SK-N-SH treated with all-trans-retinoic acid at 6 μM for 48 hours (cell line): Measurements from ENCODE around the gene HMGA1.
A peak's percentile ranks its signal among the peaks of the same experiment; 100 is the strongest.
"Not testable (repeated sequence)": the region's sequence is repeated elsewhere in the genome, so short reads cannot be mapped to it uniquely, and the experiment has no call there.

Source experiments
- ATAC-seq: fragments of 200-7000 bp; cut with Tn5 transposase; 3 replicates; pipeline ENCODE4 v1.9.1; 2020; ENCODE audit warnings: mild to moderate bottlenecking, moderate library complexity
- ARNTL ChIP-seq: fragments of 450-650 bp; formaldehyde crosslinking; IDR thresholded peaks from 2 replicates; pipeline ENCODE4 v1.5.0; 2020; ENCODE audit warnings: low read depth, mild to moderate bottlenecking, moderate library complexity, borderline replicate concordance
- BACH2 ChIP-seq: fragments of 250-450 bp; sonication (Bioruptor Pico); IDR thresholded peaks from 2 replicates; pipeline ENCODE4 v1.9.0; 2021; ENCODE audit warnings: mild to moderate bottlenecking, borderline replicate concordance
- CREB5 ChIP-seq: fragments of 250-450 bp; sonication (Bioruptor Pico); IDR thresholded peaks from 2 replicates; pipeline ENCODE4 v1.5.1; 2020; ENCODE audit warnings: low read depth, mild to moderate bottlenecking, moderate library complexity
- CSDC2 ChIP-seq: fragments of 250-450 bp; sonication (Bioruptor Pico); IDR thresholded peaks from 2 replicates; pipeline ENCODE4 v1.5.0; 2020; ENCODE audit warnings: mild to moderate bottlenecking, moderate library complexity
- CSRNP3 ChIP-seq: fragments of 250-450 bp; sonication (Bioruptor Pico); IDR thresholded peaks from 2 replicates; pipeline ENCODE4 v1.5.1; 2021; ENCODE audit warnings: mild to moderate bottlenecking, moderate library complexity
- ESRRG ChIP-seq: fragments of 250-450 bp; sonication (Bioruptor Pico); IDR thresholded peaks from 2 replicates; pipeline ENCODE4 v1.6.1; 2021; ENCODE audit warnings: mild to moderate bottlenecking
- ISL1 ChIP-seq: fragments of 250-450 bp; sonication (Bioruptor Pico); IDR thresholded peaks from 2 replicates; pipeline ENCODE4 v2.1.2; 2022; ENCODE audit warnings: mild to moderate bottlenecking, moderate library complexity
- OSR1 ChIP-seq: fragments of 250-450 bp; sonication (Bioruptor Pico); IDR thresholded peaks from 2 replicates; pipeline ENCODE4 v1.8.0; 2022; ENCODE audit warnings: moderate library complexity, mild to moderate bottlenecking, inconsistent platforms
- PATZ1 ChIP-seq: fragments of 250-450 bp; sonication (Bioruptor Pico); IDR thresholded peaks from 2 replicates; pipeline ENCODE4 v1.8.0; 2020; ENCODE audit warnings: mild to moderate bottlenecking, moderate library complexity, borderline replicate concordance
- POU6F1 ChIP-seq: fragments of 250-450 bp; sonication (Bioruptor Pico); IDR thresholded peaks from 2 replicates; pipeline ENCODE4 v1.8.0; 2021; ENCODE audit warnings: low read depth, mild to moderate bottlenecking, moderate library complexity, borderline replicate concordance
- PPARA ChIP-seq: fragments of 250-450 bp; sonication (Bioruptor Pico); IDR thresholded peaks from 2 replicates; pipeline ENCODE4 v1.5.0; 2020; ENCODE audit warnings: mild to moderate bottlenecking, borderline replicate concordance
- RARB ChIP-seq: fragments of 250-450 bp; sonication (Bioruptor Pico); IDR thresholded peaks from 2 replicates; pipeline ENCODE4 v1.8.0; 2021; ENCODE audit warnings: mild to moderate bottlenecking, moderate library complexity
- TCF4 ChIP-seq: fragments of 250-450 bp; sonication (Bioruptor Pico); IDR thresholded peaks from 2 replicates; pipeline ENCODE4 v1.8.0; 2021; ENCODE audit warnings: mild to moderate bottlenecking, moderate library complexity, borderline replicate concordance
- TOX ChIP-seq: fragments of 250-450 bp; sonication (Bioruptor Pico); IDR thresholded peaks from 2 replicates; pipeline ENCODE4 v1.8.0; 2021; ENCODE audit warnings: mild to moderate bottlenecking, moderate library complexity, borderline replicate concordance
- ZC3H10 ChIP-seq: fragments of 250-450 bp; sonication (Bioruptor Pico); IDR thresholded peaks from 2 replicates; pipeline ENCODE4 v1.5.1; 2021; ENCODE audit warnings: mild to moderate bottlenecking, moderate library complexity
- ZFP3 ChIP-seq: fragments of 250-450 bp; sonication (Bioruptor Pico); IDR thresholded peaks from 2 replicates; pipeline ENCODE4 v1.5.0; 2020; ENCODE audit warnings: mild to moderate bottlenecking, moderate library complexity
- ZFP30 ChIP-seq: fragments of 450-650 bp; formaldehyde crosslinking; IDR thresholded peaks from 2 replicates; pipeline ENCODE4 v1.5.0; 2022; ENCODE audit warnings: mild to moderate bottlenecking, moderate library complexity
- ZNF565 ChIP-seq: fragments of 450-650 bp; formaldehyde crosslinking; conservative IDR thresholded peaks from 2 replicates; pipeline ENCODE4 v1.5.0; 2020; ENCODE audit warnings: low read depth, mild to moderate bottlenecking, moderate library complexity
- ZNF70 ChIP-seq: fragments of 450-650 bp; formaldehyde crosslinking; IDR thresholded peaks from 2 replicates; pipeline ENCODE4 v1.5.0; 2020; ENCODE audit warnings: mild to moderate bottlenecking, moderate library complexity

Gene HMGA1

GRCh38 chr6:34267746-34268145 is 31.1 kb downstream of the HMGA1 start:
- no peak for ATAC-seq
- TF ChIP-seq BACH2 (no peak), PATZ1 (CRISPR knock-in tag) (no peak), TCF4 (CRISPR knock-in tag) (no peak), TOX (CRISPR knock-in tag) (no peak), ZFP3 (CRISPR knock-in tag) (no peak), CSRNP3 (no peak), CREB5 (CRISPR knock-in tag) (no peak), ZNF565 (no peak), ESRRG (CRISPR knock-in tag) (no peak), ISL1 (CRISPR knock-in tag) (no peak), ZC3H10 (no peak), ZNF70 (CRISPR knock-in tag) (no peak), PPARA (CRISPR knock-in tag) (no peak), ARNTL (CRISPR knock-in tag) (no peak), POU6F1 (CRISPR knock-in tag) (no peak), RARB (no peak), CSDC2 (CRISPR knock-in tag) (no peak), ZFP30 (CRISPR knock-in tag) (no peak)
- TF ChIP-seq, all 23 proteins: peak for 0

GRCh38 chr6:34269132-34269531 is 32.5 kb downstream of the HMGA1 start:
- not testable (repeated sequence) for ATAC-seq

- not testable (repeated sequence) for ATAC-seq
Observed at GRCh38 chr6:34269658-34270341, 33.1 kb downstream of the HMGA1 start.

- peak; percentile 33; the same call in 1 of the 3 replicates for ATAC-seq
- TF ChIP-seq ESRRG (CRISPR knock-in tag) (no peak), CSRNP3 (no peak), POU6F1 (CRISPR knock-in tag) (no peak), ZNF565 (no peak), PATZ1 (CRISPR knock-in tag) (no peak), ZC3H10 (no peak), ZNF70 (CRISPR knock-in tag) (no peak), OSR1 (CRISPR knock-in tag) (no peak), ARNTL (CRISPR knock-in tag) (no peak)
- TF ChIP-seq, all 23 proteins: peak for 0
Observed at GRCh38 chr6:34272013-34272926, 35.6 kb downstream of the HMGA1 start.
